NOMO-1 treated with DMSO at 0.1 percent for 48 hours (cell line): ENCODE measurements around the gene CELSR2.
A peak's percentile ranks its signal among the peaks of the same experiment; 100 is the strongest.
"Not testable (repeated sequence)": the region's sequence is repeated elsewhere in the genome, so short reads cannot be mapped to it uniquely, and the experiment has no call there.

ENCODE experiments used
- DNase-seq: peaks from one replicate; lab custom pipeline; 2025; ENCODE audit not compliant: unreplicated experiment; lab: John Stamatoyannopoulos, UW

CELSR2 gene

GRCh38 chr1:109298666-109299557, 49.6 kb downstream of the CELSR2 start:
- no peak for DNase-seq

- no peak for DNase-seq
These were observed 50.4 kb downstream of the CELSR2 start for GRCh38 chr1:109299558-109300343.

GRCh38 chr1:109300650-109301151, 51.4 kb downstream of the CELSR2 start:
- DNase-seq: no peak

DNA sequence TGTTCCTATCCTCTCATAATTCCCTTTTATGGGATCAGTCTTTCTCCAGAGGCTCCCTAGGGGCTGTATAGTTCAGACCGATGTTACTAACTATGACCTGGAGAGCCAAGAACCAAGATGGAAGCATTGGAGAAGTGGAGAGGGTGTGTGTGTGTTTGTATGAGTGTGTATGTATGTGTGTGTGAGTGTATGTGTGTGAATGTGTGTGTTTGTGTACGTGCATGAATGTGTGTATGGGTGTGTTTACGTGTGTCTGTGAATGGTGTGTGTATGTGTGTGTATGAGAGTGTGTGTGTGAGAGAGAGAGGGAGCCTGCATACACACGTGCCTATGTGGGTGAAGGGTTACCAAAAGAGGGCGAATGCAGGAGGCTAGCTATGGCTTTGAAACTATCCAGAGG, 52.5 kb downstream of the CELSR2 start:
- no peak for DNase-seq

DNA sequence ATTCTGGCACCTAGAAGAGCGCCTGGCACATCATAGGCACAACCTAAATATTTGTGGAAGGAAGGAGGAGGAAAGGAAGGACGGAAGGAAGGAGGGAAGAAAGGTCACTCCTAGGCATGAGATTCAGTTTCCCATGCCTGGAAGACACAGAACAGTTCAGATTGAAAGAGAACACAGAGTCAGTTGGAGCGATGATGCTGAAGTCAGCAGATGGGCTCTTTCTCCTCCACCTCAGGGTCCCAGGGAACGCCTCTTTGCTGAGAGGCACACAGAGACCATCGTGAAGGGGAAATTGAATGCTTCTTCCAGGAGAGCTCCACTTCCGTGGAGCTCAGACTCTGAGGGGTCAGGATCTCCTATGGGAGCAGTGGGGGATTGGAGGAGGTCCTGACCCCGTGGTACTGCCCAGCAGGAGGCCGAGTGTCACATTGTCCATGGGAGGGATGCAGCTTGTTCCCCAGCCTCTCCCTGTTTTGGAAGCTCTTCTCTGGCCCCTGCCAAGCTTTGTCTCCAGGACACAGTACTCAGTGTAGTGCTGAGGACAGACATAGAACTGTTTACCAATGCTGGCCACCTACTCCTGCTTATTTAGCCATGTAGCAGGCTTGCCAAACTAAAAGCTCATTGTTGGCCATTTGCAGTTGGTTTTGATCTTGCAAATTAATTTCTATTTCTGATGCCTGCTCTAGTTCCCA, 55.0 kb downstream of the CELSR2 start:
- DNase-seq: no peak

- not testable (repeated sequence) for DNase-seq
These were observed 56.7 kb downstream of the CELSR2 start for GRCh38 chr1:109305991-109306390.

DNA sequence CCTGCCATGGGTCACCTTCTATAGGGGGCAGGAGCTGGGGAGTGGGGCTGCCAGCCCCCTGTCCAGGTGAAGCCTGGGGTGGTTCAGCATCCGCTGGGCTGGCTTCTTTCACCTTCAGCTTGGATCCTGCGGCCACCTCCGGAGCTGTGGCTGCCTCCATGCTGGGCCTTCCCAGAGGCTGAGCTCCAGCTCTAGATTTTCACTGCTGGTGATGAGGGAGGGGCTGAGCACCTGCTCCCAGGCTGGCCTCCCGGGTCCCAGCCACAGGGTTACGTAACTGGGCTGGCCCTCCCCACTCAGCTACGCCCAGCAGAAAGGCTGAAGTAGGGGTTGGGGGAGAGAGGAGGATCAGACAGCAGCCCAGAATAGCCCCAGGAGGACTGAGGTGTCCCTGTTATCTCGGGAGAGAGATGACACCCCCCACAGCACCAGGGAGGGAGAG, 57.5 kb downstream of the CELSR2 start, which contains the start of gene MYBPHL:
MYBPHL (minus strand) TSS at position 180 of the 442 bp plus-strand sequence; CDS start at position 160, 20 bp downstream.
- peak; percentile 38 for DNase-seq

DNA sequence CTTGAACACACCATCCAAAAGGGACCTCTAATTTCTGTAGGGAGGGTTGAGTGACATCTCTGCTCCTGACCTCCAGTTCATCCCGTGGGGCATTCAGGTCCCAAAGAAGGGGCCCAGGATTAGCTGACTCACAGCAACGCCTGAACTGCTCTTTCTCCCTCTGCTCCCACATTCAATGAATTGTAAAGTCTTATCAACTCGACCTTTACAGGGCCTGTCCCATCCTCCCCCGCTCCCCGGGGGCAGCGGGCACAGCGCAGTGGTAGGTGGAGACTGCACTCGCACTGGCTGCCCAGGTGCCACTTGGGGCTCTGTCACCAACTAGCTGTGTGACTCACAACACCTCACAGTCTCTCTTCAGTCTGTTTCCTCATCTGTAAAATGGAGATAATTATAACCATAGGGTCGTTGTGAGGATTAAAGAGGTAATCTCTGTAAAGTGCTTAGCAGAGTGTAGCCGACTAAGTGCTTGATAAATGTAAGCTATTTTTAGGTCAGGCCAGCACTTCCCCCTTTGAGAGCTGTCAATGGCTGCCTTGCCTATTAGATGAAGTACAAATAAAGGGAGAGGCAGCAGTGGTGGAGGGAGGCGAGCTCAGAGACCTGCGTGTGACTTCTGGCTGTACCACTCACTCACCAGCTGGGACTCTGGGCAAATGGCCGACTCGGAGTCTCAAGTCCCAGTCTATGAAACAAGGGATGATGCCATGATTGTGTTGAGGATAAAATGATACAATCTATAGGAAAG, 58.1 kb downstream of the CELSR2 start:
- peak; percentile 77 for DNase-seq

GRCh38 chr1:109309347-109309746, 60.0 kb downstream of the CELSR2 start:
- no peak for DNase-seq

GRCh38 chr1:109312246-109312645, 62.9 kb downstream of the CELSR2 start:
- no peak for DNase-seq

GRCh38 chr1:109312978-109313775, 63.8 kb downstream of the CELSR2 start:
- peak; percentile 34 for DNase-seq

GRCh38 chr1:109314795-109315194, 65.5 kb downstream of the CELSR2 start:
- peak; percentile 4 for DNase-seq

DNA sequence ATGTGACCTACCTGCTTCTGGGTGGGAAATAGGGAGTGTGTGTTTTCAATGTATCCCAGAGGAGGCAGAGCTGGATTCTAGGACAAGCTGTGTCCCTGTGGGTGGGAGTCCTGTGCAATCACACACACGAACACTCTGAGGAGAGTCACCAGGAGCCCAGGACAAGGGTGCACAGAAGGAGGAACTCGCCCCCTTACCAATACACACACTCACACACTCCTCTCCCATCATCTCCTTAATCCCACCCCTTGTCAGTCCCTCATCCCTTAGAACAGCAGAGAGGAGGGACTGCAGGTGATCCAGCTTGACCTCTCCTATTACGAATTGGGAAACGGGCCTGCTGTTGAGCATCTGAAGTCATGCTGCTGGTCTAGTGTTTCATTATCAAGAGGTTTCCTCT, 65.9 kb downstream of the CELSR2 start:
- no peak for DNase-seq

DNA sequence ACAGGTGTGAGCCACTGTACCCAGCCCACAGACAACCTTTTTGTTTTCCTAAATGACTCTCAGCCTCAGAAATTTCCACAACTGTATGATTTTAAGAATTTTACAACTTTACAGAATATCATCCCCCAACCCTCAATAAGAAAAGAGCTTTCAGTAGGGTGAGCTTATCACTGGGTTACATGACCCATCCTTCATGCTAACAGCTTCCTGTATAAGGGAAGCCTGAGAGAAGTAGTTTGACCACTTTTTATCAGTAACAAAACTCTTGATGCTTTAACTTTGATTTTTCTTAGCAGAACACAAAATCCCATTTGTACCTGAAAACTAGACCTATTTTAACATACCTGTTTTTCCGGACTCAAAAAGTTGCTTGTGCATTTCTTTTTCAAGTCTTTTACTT, 67.2 kb downstream of the CELSR2 start:
- DNase-seq: no peak

GRCh38 chr1:109319114-109319513, 69.8 kb downstream of the CELSR2 start:
- no peak for DNase-seq

GRCh38 chr1:109322974-109323373, 73.6 kb downstream of the CELSR2 start:
- DNase-seq: no peak
